GM10266 (cell line): ENCODE data around the gene KLF17.
"Not testable (repeated sequence)": the region's sequence is repeated elsewhere in the genome, so short reads cannot be mapped to it uniquely, and the experiment has no call there.

Experiments
- DNase-seq: peaks from one replicate; pipeline ENCODE4 v3.0.0; 2012; ENCODE audit errors: extremely low spot score
- CTCF ChIP-seq: IDR thresholded peaks from 2 replicates; pipeline ENCODE4 v1.5.1; 2012; ENCODE audit warnings: mild to moderate bottlenecking, low read depth; ENCODE audit not compliant: control insufficient read depth, insufficient read depth; ENCODE audit errors: missing control alignments

Gene KLF17

DNA sequence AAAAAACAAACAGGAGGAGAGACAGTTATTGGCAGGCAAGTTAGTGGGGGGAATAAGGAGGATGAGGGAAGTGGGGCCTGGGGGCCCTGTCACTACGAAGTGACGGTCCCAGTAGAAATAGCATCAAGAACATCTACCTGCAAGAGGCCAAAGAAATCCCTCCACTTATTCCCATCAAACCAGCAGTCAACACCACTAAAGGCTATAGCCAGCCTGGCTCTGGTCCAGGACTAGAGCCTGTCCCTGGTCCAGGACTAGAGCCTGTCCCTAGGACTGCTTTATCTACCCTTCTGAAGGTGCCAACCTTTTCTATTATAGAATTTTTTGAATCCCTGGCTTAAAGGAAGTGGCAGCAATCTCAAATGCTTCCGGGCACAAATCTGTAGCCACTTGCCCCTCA is 19.6 kb downstream of the KLF17 start:
- no peak for DNase-seq

GRCh38 chr1:44139565-44139964 is 20.9 kb downstream of the KLF17 start:
- DNase-seq = not testable (repeated sequence)

More for the DNA sequence above, 19.6 kb downstream of the KLF17 start:
- TF ChIP-seq CTCF = no peak

DNA sequence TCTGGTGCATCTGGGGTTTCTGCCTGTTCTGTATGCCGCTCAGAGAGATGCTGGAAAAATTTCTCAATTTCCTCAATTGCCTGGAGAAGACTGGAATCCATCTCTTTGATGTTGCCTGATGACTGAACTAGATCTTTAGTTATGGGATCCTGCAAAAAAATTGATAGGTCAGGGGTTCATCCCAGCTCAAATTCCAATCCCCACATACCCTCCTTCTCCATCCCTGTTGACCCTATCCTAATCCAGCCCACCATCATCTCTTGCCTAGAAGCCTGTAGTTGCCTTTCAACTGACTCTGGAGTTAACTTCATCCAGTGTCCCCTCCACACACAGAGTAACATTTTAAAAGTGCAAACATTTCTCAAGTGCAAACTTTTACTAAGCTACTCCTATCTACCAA is 22.9 kb downstream of the KLF17 start, which contains the start of gene KLF18:
Gene KLF18, minus strand, starts transcription at position 101 of the 400 bp plus-strand sequence. Its CDS starts 0 bp downstream, at position 101.
- no peak for TF ChIP-seq CTCF
- no peak for DNase-seq

GRCh38 chr1:44144962-44145756 is 26.5 kb downstream of the KLF17 start:
- DNase-seq = no peak
- TF ChIP-seq CTCF = no peak

DNA sequence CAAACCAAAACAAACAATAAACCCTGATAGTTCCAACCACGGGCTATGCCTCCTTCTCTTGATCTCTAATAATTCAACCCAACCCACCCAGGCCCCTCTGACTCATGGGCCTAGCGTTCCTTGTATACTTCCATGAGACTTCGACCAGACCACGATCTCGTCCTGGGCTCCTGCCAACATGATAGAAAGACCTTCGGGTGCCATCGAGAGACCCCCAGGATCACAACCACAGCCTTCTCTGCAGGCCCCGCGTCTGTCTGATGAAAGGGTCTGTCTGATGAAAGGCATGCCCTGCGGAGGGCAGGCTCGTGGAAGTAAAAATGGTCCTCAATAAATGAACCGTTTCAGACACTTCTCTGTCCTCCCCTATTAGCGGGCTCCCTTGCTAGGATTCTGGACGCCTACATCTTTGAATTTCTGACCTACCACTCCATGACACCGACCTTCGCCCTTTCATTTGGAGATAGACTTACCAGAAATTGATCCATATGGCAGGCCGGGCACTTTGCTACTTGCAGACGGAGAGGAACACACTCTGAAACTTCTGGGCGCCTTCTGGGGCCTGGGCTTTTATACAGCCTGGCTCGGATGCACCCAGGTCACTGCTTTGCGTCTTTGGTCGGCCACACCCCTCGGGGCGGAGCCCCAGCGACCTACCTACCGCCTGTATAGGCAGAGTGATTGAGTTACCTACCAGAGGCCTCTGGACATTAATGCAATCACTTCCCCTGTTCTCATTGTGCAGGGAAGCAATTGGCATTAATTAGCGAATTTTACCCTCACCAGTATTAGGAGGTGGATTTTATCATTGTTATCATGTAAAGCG is 28.1 kb downstream of the KLF17 start:
- TF ChIP-seq CTCF = no peak
- DNase-seq = no peak

GRCh38 chr1:44147582-44147981 is 29.0 kb downstream of the KLF17 start:
- DNase-seq = no peak
- TF ChIP-seq CTCF = no peak

- TF ChIP-seq CTCF = no peak
- peak; percentile 53 for DNase-seq
Observed at GRCh38 chr1:44151332-44151731, 32.7 kb downstream of the KLF17 start.
